Activated CD4-positive, CD25-positive, alpha-beta regulatory T cell treated with anti-CD3 and anti-CD28 coated beads, Interleukin-2, amount 50 U/mL, for 72 hours (primary cell): ENCODE data around the gene IL32.
"Not testable (repeated sequence)": the region's sequence is repeated elsewhere in the genome, so short reads cannot be mapped to it uniquely, and the experiment has no call there.

ENCODE experiments used
- DNase-seq: peaks from one replicate; pipeline ENCODE4 v3.0.0; 2021

IL32 gene

GRCh38 chr16:3053330-3053710 is 12.1 kb upstream of the IL32 start:
- not testable (repeated sequence) for DNase-seq

- DNase-seq: no peak
Observed at GRCh38 chr16:3054965-3055733, 10.3 kb upstream of the IL32 start.

- DNase-seq: not testable (repeated sequence)
Observed at GRCh38 chr16:3055734-3056115, 9.7 kb upstream of the IL32 start.

GRCh38 chr16:3056336-3057180 is 8.9 kb upstream of the IL32 start:
- DNase-seq: no peak

- DNase-seq: no peak
Observed at GRCh38 chr16:3057181-3058138, 8.0 kb upstream of the IL32 start.

- DNase-seq: peak; percentile 56
Observed at GRCh38 chr16:3058139-3059030, 7.1 kb upstream of the IL32 start.

GRCh38 chr16:3059041-3059722 is 6.3 kb upstream of the IL32 start:
- peak; percentile 92 for DNase-seq

- no peak for DNase-seq
Observed at GRCh38 chr16:3059723-3060242, 5.7 kb upstream of the IL32 start.

GRCh38 chr16:3060339-3061127 is 4.9 kb upstream of the IL32 start:
- no peak for DNase-seq

- no peak for DNase-seq
Observed at GRCh38 chr16:3062553-3062952, 2.9 kb upstream of the IL32 start.

GRCh38 chr16:3063625-3064386 is 1.6 kb upstream of the IL32 start:
- no peak for DNase-seq

- DNase-seq: no peak
Observed at GRCh38 chr16:3065742-3066439, 451 bp downstream of the IL32 start.

GRCh38 chr16:3066440-3066748 is 954 bp downstream of the IL32 start:
- no peak for DNase-seq

- DNase-seq: no peak
Observed at GRCh38 chr16:3068487-3068886, 3.0 kb downstream of the IL32 start.

GRCh38 chr16:3069146-3069545 is 3.7 kb downstream of the IL32 start:
- DNase-seq: not testable (repeated sequence)

- DNase-seq: no peak
Observed at GRCh38 chr16:3070608-3071111, 5.2 kb downstream of the IL32 start.

- no peak for DNase-seq
Observed at GRCh38 chr16:3071655-3072054, 6.2 kb downstream of the IL32 start.

- DNase-seq: not testable (repeated sequence)
Observed at GRCh38 chr16:3072148-3072547, 6.7 kb downstream of the IL32 start.
